IPS-20b (cell line): ENCODE data around the gene ADGRV1.

Experiments
- H3K27ac ChIP-seq: one replicate; pipeline ENCODE4 v1.5.1; 2013; ENCODE audit warnings: low read length
- H3K27me3 ChIP-seq: 2 replicates; pipeline ENCODE4 v1.6.1; 2013; ENCODE audit warnings: mild to moderate bottlenecking, low read length, inconsistent platforms; ENCODE audit not compliant: insufficient read depth
- H3K36me3 ChIP-seq: 2 replicates; pipeline ENCODE4 v1.6.1; 2013; ENCODE audit warnings: low read depth, mild to moderate bottlenecking, inconsistent platforms, low read length, moderate library complexity; ENCODE audit not compliant: insufficient read depth
- H3K4me1 ChIP-seq: 2 replicates; pipeline ENCODE4 v1.6.1; 2013; ENCODE audit warnings: mild to moderate bottlenecking, control low read depth, inconsistent platforms, low read length, moderate library complexity; ENCODE audit not compliant: insufficient read depth
- H3K4me3 ChIP-seq: 2 replicates; pipeline ENCODE4 v1.5.1; 2013; ENCODE audit warnings: mild to moderate bottlenecking, low read length, inconsistent platforms
- H3K9ac ChIP-seq: 2 replicates; pipeline ENCODE4 v1.6.1; 2013; ENCODE audit warnings: low read depth, mild to moderate bottlenecking, inconsistent platforms, low read length, moderate library complexity
- H3K9me3 ChIP-seq: 2 replicates; pipeline ENCODE4 v1.6.1; 2013; ENCODE audit warnings: mild to moderate bottlenecking, low read depth, low read length, inconsistent platforms; ENCODE audit not compliant: insufficient read depth

The ADGRV1 gene

DNA sequence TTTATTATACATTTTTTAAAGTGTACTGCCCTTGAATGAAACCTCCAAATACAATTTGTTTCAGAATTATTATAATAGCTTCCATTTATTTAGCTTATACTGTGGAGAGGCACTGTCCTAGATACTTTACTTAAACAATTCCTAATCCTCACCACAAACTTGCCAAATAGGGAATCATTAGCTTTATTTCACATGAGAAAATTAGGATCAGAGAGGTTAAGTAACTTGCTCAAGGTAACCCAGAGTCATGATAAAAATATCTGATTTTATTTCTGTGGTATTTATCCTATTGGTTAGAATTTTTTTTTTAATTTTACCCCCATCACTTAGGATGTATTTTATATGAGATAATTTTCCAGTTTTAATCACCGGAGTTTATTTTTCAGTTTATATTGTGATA, 78.4 kb downstream of the ADGRV1 start:
- peaks cover 15% of the 10 kb centered on the region for H3K4me1 ChIP-seq
- H3K27ac ChIP-seq: no peak overlapping the region
- H3K9ac ChIP-seq: no peak overlapping the region
- H3K9me3 ChIP-seq: no peaks in the 10 kb centered on the region
- H3K4me3 ChIP-seq: no peak overlapping the region
- H3K36me3 ChIP-seq: peaks cover 50% of the 10 kb centered on the region
- H3K27me3 ChIP-seq: no peaks in the 10 kb centered on the region

DNA sequence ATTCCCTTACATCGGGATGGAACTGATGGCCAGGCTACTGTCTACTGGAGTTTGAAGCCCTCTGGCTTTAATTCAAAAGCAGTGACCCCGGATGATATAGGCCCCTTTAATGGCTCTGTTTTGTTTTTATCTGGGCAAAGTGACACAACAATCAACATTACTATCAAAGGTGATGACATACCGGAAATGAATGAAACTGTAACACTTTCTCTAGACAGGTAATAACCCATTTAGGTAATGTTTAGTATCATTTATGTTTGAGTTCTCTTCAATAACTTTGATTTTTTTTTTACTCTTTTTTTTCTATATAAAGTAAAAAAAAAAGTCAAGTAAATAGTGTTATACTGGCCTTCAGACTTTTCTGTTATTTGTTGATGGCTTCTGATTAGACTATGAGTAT, 79.1 kb downstream of the ADGRV1 start:
- Histone ChIP-seq H3K36me3 (peaks cover 52% of the 10 kb centered on the region), H3K9ac (no peak overlapping the region), H3K27ac (no peak overlapping the region), H3K4me1 (peaks cover 9% of the 10 kb centered on the region), H3K9me3 (no peaks in the 10 kb centered on the region), H3K4me3 (no peak overlapping the region), H3K27me3 (no peaks in the 10 kb centered on the region)

DNA sequence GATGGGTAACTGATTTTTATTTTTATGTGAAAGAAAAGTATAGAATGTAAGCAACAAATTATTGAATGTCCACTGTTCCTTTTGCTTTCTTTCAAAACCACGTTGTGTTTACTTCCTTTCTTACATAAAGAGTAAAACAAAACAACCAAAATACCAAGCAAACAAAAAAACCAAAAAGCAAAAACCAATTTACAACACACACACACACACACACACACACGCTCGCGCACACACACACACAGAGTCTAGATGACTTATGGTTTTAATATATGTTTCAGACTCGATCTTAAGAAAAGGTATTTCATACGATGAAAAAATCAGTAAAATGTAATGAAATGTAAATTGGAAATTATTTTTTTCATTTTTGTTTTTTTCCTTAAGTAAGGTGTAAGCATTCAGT, 80.3 kb downstream of the ADGRV1 start:
- H3K4me3 ChIP-seq: no peak overlapping the region
- H3K9me3 ChIP-seq: no peaks in the 10 kb centered on the region
- no peak overlapping the region for H3K27ac ChIP-seq
- no peak overlapping the region for H3K9ac ChIP-seq
- H3K27me3 ChIP-seq: no peaks in the 10 kb centered on the region
- H3K4me1 ChIP-seq: peaks cover 9% of the 10 kb centered on the region
- peaks cover 62% of the 10 kb centered on the region for H3K36me3 ChIP-seq

DNA sequence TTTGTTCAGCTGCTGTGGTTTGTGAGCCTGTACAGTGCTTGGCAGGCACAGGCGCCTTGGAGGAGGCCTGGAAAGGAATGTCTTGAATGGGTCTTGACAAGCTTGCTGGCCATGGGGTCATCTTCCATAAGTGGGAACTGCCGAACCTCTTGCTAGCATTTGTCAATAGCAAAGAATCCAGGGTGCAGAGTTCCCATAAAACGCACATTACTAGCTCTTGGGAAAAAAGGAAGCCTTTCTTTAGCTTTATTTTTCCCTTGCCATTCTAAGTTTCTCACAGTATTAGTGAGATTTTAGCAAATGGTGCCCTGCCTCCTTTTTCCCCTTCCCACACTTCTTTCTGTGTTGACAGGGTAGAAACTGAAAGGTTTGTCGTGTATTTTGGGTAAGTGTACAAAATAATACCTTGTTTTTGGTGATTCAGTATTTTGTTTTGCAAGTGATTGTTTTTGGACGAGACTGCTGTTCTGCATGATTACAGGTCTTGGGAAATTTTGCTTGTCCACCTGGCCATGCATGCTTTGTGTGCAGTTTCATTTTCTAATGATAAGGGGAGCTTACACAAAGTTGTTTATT, 82.0 kb downstream of the ADGRV1 start:
- H3K4me1 ChIP-seq: peaks cover 21% of the 10 kb centered on the region
- no peak overlapping the region for H3K27ac ChIP-seq
- no peaks in the 10 kb centered on the region for H3K27me3 ChIP-seq
- H3K9me3 ChIP-seq: no peaks in the 10 kb centered on the region
- H3K4me3 ChIP-seq: no peak overlapping the region
- H3K36me3 ChIP-seq: peaks cover 71% of the 10 kb centered on the region
- H3K9ac ChIP-seq: no peak overlapping the region

DNA sequence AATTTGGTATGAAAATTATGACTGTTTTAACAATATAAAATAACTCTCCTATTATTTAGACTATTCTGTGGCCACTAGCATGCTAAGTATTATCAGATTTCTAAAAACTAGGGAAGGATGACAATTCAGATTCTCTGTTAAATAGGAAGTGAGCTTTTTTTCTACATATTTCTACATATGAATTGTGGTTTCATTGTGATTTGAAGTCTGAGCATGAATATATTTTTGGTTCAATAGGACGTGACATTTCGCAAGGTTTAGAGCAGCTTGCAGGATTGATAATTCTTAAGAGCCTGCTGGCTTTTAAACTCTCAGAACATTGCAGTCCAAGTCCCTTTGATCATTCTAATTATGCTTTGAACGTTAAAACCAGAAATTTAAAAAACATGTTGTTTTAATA, 82.9 kb downstream of the ADGRV1 start:
- Histone ChIP-seq H3K27me3 (no peaks in the 10 kb centered on the region), H3K9ac (no peak overlapping the region), H3K4me3 (no peak overlapping the region), H3K36me3 (peaks cover 79% of the 10 kb centered on the region), H3K9me3 (no peaks in the 10 kb centered on the region), H3K4me1 (peaks cover 23% of the 10 kb centered on the region), H3K27ac (no peak overlapping the region)

DNA sequence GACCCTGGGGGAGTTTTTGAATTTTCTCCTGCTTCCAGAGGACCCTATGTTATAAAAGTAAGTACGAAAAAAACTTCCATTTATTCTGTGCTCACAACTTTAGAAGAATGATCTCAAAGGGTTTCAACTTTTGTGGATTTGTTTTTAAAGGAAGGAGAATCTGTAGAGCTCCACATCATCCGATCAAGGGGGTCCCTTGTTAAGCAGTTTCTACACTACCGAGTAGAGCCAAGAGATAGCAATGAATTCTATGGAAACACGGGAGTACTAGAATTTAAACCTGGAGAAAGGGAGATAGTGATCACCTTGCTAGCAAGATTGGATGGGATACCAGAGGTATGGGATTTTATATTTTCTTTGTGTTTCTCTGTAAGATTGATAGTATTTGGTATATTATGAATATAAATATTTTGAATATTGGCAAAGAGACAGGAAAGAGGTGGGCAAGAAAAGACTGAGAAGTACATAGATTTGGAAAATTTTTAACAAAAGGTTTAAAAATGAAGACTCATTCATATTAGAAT, 84.2 kb downstream of the ADGRV1 start:
- Histone ChIP-seq H3K4me3 (no peak overlapping the region), H3K27ac (no peak overlapping the region), H3K27me3 (no peaks in the 10 kb centered on the region), H3K9me3 (no peaks in the 10 kb centered on the region), H3K36me3 (peaks cover 78% of the 10 kb centered on the region), H3K9ac (no peak overlapping the region), H3K4me1 (peaks cover 23% of the 10 kb centered on the region)

DNA sequence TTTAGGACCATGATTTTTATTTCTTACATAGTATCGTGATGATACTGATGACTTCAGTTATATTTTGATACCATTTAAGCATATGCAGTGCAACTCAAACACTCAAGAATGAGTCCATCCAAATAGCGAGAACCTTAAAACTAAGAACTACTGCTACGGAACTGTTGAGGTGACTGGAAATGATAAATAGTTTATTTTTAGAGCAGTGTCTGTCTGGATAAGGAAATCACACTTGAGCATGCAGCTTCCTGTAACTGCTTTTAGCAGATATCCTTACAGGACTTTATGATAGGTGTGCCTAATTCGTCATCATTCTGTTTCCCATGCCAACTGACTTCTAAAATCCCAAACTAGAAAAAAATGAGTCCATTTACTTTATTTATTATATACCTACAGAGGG, 85.5 kb downstream of the ADGRV1 start:
- Histone ChIP-seq H3K27me3 (no peaks in the 10 kb centered on the region), H3K27ac (no peak overlapping the region), H3K4me3 (no peak overlapping the region), H3K9ac (no peak overlapping the region), H3K36me3 (peaks cover 75% of the 10 kb centered on the region), H3K9me3 (no peaks in the 10 kb centered on the region), H3K4me1 (peaks cover 23% of the 10 kb centered on the region)

DNA sequence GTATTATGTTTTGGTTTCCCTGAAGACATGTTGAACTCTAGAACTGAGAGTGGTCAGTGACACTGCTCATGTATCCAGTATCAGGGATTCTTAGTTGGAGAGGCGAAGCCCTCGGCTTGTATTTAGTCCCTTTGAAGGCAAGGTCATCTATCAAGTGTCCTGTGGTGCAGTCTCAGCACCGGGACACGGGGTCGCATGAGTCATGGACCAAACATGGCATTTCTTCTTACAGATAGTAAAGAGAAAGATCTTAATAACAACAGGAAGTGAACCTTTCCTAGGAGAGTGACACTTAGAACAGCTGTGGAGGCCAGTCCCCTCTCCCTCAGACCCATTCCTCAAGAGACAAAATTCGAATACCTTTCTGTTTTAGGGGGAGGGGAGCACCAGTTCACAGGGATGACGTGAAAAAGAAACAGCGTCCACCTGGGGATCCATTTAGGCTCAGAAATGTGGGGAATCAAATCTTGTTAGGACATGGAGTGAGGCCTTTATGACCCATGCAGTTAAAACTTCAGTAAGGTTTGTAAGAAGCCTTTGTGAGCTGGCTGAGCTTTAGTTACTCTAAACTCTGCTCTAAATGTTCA, 86.5 kb downstream of the ADGRV1 start:
- Histone ChIP-seq H3K9ac (no peak overlapping the region), H3K9me3 (no peaks in the 10 kb centered on the region), H3K27ac (no peak overlapping the region), H3K4me3 (no peak overlapping the region), H3K27me3 (no peaks in the 10 kb centered on the region), H3K4me1 (peaks cover 23% of the 10 kb centered on the region), H3K36me3 (peaks cover 78% of the 10 kb centered on the region)

DNA sequence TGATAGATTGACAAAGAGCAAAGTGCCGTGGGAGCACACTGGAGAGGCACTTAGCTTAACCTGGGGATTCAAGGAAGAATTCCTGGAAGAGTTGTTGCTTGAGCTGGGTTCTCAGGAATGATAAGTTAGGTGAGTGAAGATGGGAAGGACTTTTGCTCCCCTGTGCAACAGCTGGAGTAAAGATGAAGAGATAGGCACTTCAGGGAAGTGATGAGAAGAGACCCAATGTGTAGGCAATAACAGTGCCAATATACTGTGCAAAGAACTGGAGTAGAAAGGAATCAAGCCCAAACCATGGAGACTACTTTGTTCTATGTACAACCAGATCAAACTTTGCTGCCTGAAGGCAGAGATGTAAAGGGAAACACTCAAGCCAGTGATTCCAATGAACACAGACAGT, 92.2 kb downstream of the ADGRV1 start:
- H3K9ac ChIP-seq: no peak overlapping the region
- H3K4me1 ChIP-seq: peaks cover 2% of the 10 kb centered on the region; the same call in 1 of the 2 replicates
- H3K27ac ChIP-seq: no peak overlapping the region
- no peaks in the 10 kb centered on the region for H3K9me3 ChIP-seq
- no peak overlapping the region for H3K4me3 ChIP-seq
- H3K36me3 ChIP-seq: peaks cover 92% of the 10 kb centered on the region
- no peaks in the 10 kb centered on the region for H3K27me3 ChIP-seq

DNA sequence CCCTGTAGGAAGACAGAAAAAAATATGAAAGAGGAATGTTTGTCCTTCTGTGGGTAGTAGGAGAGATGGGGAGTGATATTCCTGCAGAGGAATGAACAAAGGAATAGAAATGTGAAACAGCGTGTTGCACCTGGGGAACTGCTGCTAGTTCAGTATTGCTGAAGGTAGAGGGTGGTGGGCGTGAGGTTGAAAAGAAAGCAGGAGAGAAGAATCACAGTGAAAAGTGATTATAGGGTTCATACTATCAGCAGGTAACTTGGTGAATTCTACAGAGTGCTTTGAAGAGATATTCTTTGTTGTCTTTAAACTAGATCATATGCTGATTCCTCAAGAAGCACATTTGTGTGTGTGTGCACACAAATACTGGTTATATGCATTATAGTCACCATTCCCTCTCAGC, 95.6 kb downstream of the ADGRV1 start:
- H3K9ac ChIP-seq: no peak overlapping the region
- H3K27ac ChIP-seq: no peak overlapping the region
- H3K9me3 ChIP-seq: no peaks in the 10 kb centered on the region
- peaks cover 91% of the 10 kb centered on the region for H3K36me3 ChIP-seq
- H3K4me1 ChIP-seq: no peaks in the 10 kb centered on the region
- H3K27me3 ChIP-seq: no peaks in the 10 kb centered on the region
- no peak overlapping the region for H3K4me3 ChIP-seq

DNA sequence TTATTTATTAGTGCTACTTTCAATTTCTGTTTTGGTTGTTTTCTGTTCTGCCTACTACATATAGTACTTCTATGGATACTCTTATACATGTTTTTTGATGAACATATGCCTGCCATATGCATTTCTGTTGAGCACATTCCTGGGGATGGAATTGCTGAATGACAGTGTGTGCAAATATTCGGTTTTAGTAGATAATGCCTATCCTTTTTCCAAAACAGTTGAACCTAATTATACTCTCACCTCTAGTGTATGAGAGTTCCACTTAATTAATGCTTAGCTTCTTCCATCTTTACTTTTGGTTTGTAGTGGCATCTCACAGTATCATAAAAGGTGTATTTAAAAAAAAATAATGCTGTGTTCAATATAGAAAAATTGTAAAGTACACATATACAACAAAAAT, 96.8 kb downstream of the ADGRV1 start:
- peaks cover 79% of the 10 kb centered on the region for H3K36me3 ChIP-seq
- no peak overlapping the region for H3K9ac ChIP-seq
- H3K4me1 ChIP-seq: no peaks in the 10 kb centered on the region
- no peaks in the 10 kb centered on the region for H3K9me3 ChIP-seq
- no peak overlapping the region for H3K4me3 ChIP-seq
- no peaks in the 10 kb centered on the region for H3K27me3 ChIP-seq
- H3K27ac ChIP-seq: no peak overlapping the region

DNA sequence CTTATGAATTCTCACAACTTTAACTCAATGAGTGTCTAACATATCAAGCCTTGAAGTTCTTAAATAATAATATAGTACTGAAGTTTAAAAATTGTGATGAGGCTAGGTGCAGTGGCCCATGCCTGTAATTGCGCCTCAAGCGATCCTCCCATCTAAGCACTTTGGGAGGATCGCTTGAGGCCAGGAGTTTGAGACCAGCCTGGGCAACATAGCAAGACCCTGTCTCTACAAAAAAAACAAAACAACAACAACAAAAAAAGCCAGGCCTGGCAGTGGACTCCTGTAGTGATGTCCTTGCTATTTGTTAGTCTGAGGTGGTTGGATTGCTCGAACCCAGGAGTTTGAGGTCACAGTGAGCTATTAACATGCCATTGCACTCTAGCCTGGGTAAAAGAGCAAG, 98.4 kb downstream of the ADGRV1 start:
- no peak overlapping the region for H3K9ac ChIP-seq
- H3K9me3 ChIP-seq: no peaks in the 10 kb centered on the region
- H3K4me1 ChIP-seq: no peaks in the 10 kb centered on the region
- peaks cover 73% of the 10 kb centered on the region for H3K36me3 ChIP-seq
- no peak overlapping the region for H3K27ac ChIP-seq
- H3K27me3 ChIP-seq: no peaks in the 10 kb centered on the region
- no peak overlapping the region for H3K4me3 ChIP-seq
